GM23248 (cell line): ENCODE results near the gene FGGY.
"Not testable (repeated sequence)": the region's sequence is repeated elsewhere in the genome, so short reads cannot be mapped to it uniquely, and the experiment has no call there.

Experiments used
- EZH2 ChIP-seq: fragments of 200-600 bp; sonication (generic); IDR thresholded peaks from 2 replicates; pipeline ENCODE4 v1.6.1; 2018; ENCODE audit warnings: antibody characterized with exemption, mild to moderate bottlenecking; ENCODE audit not compliant: insufficient read depth, poor library complexity, severe bottlenecking
- EZH2phosphoT487 ChIP-seq: fragments of 200-600 bp; sonication (generic); IDR thresholded peaks from 2 replicates; pipeline ENCODE4 v1.6.1; 2018; ENCODE audit warnings: antibody characterized with exemption, moderate library complexity, mild to moderate bottlenecking, low read depth; ENCODE audit not compliant: insufficient read depth

- not testable (repeated sequence) for TF ChIP-seq EZH2phosphoT487, EZH2
These were observed 261.7 kb downstream of the FGGY start for GRCh38 chr1:59558580-59558979.
